Ishikawa (cell line): ENCODE results near the gene TRPV5.

ENCODE experiments used
- CEBPB ChIP-seq: IDR thresholded peaks from 2 replicates; pipeline ENCODE4 v1.6.1; 2012
- MAX ChIP-seq: IDR thresholded peaks from 2 replicates; pipeline ENCODE4 v1.6.1; 2012
- REST ChIP-seq: IDR thresholded peaks from 2 replicates; pipeline ENCODE4 v1.6.1; 2012; ENCODE audit warnings: low read depth, mild to moderate bottlenecking
- TAF1 ChIP-seq: IDR thresholded peaks from 2 replicates; pipeline ENCODE4 v1.6.1; 2012; ENCODE audit warnings: low read depth, mild to moderate bottlenecking
- TCF12 ChIP-seq: IDR thresholded peaks from 2 replicates; pipeline ENCODE4 v1.6.1; 2012; ENCODE audit warnings: low read depth
- TEAD4 ChIP-seq: IDR thresholded peaks from 2 replicates; pipeline ENCODE4 v1.6.1; 2012
- ZBTB7A ChIP-seq: IDR thresholded peaks from 2 replicates; pipeline ENCODE4 v1.6.1; 2012; ENCODE audit warnings: low read depth

GRCh38 chr7:142910481-142910880 is 23.1 kb downstream of the TRPV5 start:
- TF ChIP-seq TEAD4 (no peak), CEBPB (no peak), REST (no peak), TAF1 (no peak), MAX (no peak), TCF12 (no peak), ZBTB7A (no peak)
